ENCODE measurements around the gene CDK2.
A peak's percentile ranks its signal among the peaks of the same experiment; 100 is the strongest.
"Not testable (repeated sequence)": the region's sequence is repeated elsewhere in the genome, so short reads cannot be mapped to it uniquely, and the experiment has no call there.

Gene CDK2

DNA sequence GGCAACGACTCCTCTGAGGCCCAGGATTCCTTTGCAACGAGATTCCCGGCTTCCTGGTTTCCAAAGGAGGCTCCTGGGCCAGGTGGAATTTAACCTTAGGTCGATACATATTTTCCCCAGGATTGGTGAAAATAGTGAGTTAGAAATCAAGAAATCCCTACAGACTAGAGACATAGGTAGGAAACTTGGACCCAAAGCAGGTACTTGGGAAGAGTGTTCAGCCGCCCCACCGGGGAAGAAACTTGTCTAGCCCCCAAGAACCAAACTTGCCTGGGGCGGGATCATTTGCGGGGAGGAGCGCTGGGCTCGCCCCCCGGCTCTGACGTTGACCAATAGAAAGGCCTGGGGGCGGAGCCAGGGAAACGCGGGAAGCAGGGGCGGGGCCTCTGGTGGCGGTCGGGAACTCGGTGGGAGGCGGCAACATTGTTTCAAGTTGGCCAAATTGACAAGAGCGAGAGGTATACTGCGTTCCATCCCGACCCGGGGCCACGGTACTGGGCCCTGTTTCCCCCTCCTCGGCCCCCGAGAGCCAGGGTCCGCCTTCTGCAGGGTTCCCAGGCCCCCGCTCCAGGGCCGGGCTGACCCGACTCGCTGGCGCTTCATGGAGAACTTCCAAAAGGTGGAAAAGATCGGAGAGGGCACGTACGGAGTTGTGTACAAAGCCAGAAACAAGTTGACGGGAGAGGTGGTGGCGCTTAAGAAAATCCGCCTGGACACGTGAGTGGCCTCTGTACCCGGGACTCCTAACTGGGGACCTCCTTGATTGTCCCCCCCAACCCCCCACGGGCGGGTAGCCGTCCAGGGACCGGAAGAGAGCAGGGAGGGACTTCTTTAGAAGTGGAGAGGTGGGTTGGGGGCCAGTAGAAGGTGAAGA is at the start of gene CDK2:
Gene CDK2, plus strand, starts transcription at position 423 of the 874 bp plus-strand sequence. Its CDS starts 179 bp downstream, at position 602.
- peak; percentile 83 to 94 (median 86) for DNase-seq (ENCODE audit: low read depth in 4 of 4, low spot score in 1 of 4)

- DNase-seq (ENCODE audit: low read depth in 4 of 4, low spot score in 1 of 4) = not testable (repeated sequence)
Measured at GRCh38 chr12:55919032-55919431, 47.6 kb upstream of the CDK2 start.

- no peak for DNase-seq (ENCODE audit: low read depth in 4 of 4, low spot score in 1 of 4)
Measured at GRCh38 chr12:55922126-55922525, 44.5 kb upstream of the CDK2 start.

DNA sequence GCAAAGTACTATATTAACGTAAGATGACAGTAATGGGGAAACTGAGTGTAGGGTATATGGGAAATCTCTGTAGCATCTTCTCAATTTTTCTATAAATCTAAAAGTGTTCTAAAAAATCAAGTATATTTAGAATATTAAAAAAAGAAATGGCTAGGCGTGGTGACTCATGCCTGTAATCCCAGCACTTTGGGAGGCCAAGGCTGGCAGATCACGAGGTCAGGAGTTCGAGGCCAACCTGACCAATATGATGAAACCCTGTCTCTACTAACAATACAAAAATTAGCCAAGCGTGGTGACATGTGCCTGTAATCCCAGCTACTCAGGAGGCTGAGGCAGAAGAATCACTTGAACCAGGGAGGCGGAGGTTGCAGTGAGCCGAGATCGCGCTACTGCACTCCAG is 43.0 kb upstream of the CDK2 start:
- not testable (repeated sequence) for DNase-seq (ENCODE audit: low read depth in 4 of 4, low spot score in 1 of 4)

DNA sequence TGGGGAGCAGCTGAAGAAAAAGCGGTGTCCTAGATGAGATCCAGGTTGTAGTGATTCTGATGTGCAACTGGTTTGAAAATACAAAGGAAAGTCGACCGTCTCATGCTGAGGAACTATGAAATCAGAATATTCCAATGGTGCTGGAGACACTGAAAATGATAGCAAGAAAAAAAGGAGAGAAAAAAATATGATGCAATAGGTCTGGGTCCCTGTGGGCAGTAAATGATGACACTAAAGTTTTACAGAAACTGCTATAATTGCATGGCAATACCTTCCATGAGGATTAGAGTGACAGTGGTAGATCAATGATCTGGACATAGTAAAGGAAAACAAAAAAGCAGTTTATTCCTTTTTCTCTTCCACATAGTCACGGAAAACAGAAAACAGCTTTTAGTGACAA is 41.3 kb upstream of the CDK2 start:
- no peak for DNase-seq (ENCODE audit: low read depth in 4 of 4, low spot score in 1 of 4)

GRCh38 chr12:55925870-55926737 is 40.5 kb upstream of the CDK2 start:
- DNase-seq (ENCODE audit: low read depth in 4 of 4, low spot score in 1 of 4) = no peak

- peak; percentile 76 to 93 (median 82) for DNase-seq (ENCODE audit: low read depth in 4 of 4, low spot score in 1 of 4)
Measured at GRCh38 chr12:55926738-55927587, 39.7 kb upstream of the CDK2 start.

- DNase-seq (ENCODE audit: low read depth in 4 of 4, low spot score in 1 of 4) = peak in 1 of 4 experiments; percentile 62
Measured at GRCh38 chr12:55927588-55928502, 38.8 kb upstream of the CDK2 start, which contains the start of gene PYM1. TSS of gene PYM1 (minus strand) at chr12:55927894. CDS start at chr12:55927761, 133 bp downstream.

GRCh38 chr12:55929306-55929791 is 37.3 kb upstream of the CDK2 start:
- peak in 3 of 4 experiments; percentile 46 to 82 (median 72) for DNase-seq (ENCODE audit: low read depth in 4 of 4, low spot score in 1 of 4)

- DNase-seq (ENCODE audit: low read depth in 4 of 4, low spot score in 1 of 4) = peak; percentile 51 to 84 (median 62)
Measured at GRCh38 chr12:55930771-55931316, 35.8 kb upstream of the CDK2 start, which contains the start of gene DGKA. TSS of gene DGKA (plus strand) at chr12:55931162. CDS start at chr12:55936504, 5,342 bp downstream.

DNA sequence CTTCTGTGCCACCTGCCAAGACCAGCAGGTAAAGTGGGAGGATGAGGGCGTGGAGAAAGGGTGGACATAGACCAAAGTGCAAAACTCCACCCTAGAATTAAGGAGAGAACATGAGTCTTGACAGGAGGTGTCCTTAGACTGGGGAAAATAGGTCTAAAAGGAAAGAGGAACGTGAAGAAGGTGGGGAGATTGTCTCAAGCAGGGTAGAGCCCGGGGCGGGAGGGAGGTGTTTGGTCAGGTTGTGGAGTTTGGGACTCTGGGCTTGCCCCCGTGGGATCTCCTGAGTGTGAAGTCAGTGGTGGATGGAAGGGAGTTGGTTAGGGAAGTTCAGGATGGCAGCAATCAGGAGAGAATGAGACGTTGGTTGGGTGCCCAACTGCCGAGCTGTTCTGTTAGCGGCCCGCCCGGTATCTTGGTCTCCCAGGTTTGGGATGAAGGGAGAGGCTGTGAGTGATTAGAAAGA is 35.3 kb upstream of the CDK2 start:
- no peak for DNase-seq (ENCODE audit: low read depth in 4 of 4, low spot score in 1 of 4)

DNA sequence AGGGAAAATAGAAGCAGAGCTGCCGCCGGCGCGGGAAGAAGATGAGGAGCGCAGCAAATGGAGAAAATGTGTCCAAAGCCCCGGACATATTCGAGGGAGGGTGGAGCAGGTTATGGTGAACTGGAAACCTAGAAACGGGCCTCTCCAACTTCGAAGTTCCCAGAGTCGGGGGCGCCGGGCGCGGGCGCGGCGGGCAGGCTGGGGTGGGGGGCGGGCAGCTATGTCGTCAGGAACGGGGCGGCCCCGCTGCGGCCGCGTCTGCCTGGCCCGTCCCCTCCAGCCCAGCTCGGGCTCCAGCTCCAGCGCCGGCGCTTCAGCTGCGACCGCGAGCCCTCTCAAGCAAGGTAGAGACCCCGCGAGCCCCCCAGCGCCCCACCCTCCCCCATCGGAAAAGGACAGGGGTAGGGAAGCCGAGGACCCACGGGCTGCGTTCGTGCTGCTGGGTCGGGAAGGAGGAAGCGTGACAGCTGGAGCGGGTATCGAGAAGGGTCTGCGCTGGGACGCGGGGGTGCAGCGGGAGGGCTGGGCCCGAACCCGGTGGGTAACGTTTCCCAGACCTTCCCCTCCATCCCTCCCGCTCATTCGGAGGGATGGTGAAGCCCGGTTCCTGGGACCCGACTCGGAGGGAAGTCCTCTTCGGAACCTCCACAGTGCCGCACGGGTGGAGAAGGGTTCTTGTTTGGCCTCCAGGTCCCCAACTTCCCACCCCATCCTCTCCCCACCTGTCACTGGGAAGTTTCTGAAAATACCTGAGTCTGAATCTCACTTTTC is 34.7 kb upstream of the CDK2 start:
- no peak for DNase-seq (ENCODE audit: low read depth in 4 of 4, low spot score in 1 of 4)

DNA sequence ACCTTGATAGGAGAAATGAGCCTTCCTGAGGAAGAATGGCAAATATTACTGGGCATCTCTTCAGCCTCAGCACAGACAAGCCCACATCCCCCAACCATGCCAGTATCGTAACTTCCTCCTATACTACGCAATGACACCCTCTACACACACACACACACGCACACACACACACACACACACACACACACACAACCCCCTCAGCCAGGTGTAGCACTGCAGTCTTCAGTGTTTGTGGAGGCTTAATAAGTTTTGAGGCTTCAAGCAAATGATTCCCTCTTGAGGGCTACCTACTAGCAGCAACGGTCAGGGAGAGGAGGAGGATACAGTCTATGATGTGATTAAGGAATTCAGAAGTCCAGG is 34.1 kb upstream of the CDK2 start:
- no peak for DNase-seq (ENCODE audit: low read depth in 4 of 4, low spot score in 1 of 4)

DNA sequence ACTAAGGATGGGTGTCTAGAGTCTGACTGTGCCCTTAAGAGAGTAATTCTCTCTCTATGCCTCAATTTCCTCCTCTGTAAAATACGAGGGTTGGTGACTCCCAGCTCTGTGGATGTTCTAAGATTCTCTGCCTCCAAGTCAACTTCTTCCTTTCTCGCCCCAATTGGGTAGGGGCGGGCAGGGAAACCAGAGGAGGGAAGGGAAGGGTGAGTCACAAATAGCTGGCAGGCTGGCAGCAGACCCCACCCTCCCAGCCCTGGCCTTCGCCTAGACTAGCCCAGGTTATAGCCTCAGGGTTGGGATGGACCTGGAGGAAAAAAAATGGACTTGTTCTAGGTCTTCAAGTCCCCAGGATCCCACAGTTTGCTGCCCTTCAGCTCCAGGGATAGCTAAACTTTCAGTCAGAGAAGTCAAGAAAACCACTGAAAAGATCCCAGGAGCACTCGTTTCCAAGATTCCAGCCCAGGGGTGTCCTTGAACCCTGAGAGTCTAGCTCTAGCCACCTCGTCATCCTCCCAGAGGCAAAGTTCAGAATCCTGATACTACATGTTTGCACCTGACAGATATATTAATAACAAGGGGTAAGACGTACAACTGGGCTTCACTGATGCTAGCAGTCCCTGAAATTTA is 33.3 kb upstream of the CDK2 start:
- DNase-seq (ENCODE audit: low read depth in 4 of 4, low spot score in 1 of 4) = no peak

- no peak for DNase-seq (ENCODE audit: low read depth in 4 of 4, low spot score in 1 of 4)
Measured at GRCh38 chr12:55933799-55934742, 32.6 kb upstream of the CDK2 start.

DNA sequence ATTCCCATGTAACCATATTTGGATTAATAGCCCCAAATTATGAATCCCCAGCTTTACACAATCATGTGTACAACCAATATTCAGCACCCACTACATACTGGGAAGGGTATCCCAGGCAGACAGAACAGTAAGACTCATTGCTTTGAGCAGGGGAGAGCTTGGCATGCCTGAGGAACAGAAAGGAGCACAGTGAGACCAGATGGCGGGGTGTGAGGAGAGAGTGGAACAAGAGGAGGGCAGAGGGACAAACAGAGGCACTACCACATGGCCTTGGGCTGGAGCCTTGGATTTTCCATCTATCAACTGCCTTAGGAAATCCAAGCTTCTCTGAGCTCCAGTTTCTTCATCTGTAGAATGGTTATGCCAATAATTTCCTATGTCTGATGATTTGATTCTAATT is 31.9 kb upstream of the CDK2 start:
- no peak for DNase-seq (ENCODE audit: low read depth in 4 of 4, low spot score in 1 of 4)

GRCh38 chr12:55935738-55936151 is 30.9 kb upstream of the CDK2 start:
- no peak for DNase-seq (ENCODE audit: low read depth in 4 of 4, low spot score in 1 of 4)

All from stimulated activated CD4-positive, alpha-beta T cell treated with anti-CD3 and anti-CD28 coated beads, Interleukin-1b, Interleukin-23, amount 100 ng/mL, for 24 hours (primary cell).